NCI-H446 (cell line): ENCODE data around the gene SEMA7A.

Experiments
- DNase-seq, 2 experiments: peaks; one replicate each; lab custom pipeline; 2025; lab: John Stamatoyannopoulos, UW

Gene SEMA7A

GRCh38 chr15:74415966-74416916 lies 17.5 kb downstream of the SEMA7A start:
- no peak for DNase-seq

GRCh38 chr15:74414603-74415338 lies 19.0 kb downstream of the SEMA7A start:
- no peak for DNase-seq

GRCh38 chr15:74414081-74414580 lies 19.6 kb downstream of the SEMA7A start:
- no peak for DNase-seq

GRCh38 chr15:74413350-74414080 lies 20.2 kb downstream of the SEMA7A start:
- DNase-seq = no peak

GRCh38 chr15:74412159-74412558 lies 21.6 kb downstream of the SEMA7A start:
- DNase-seq = no peak

GRCh38 chr15:74411686-74412085 lies 22.1 kb downstream of the SEMA7A start:
- DNase-seq = no peak

GRCh38 chr15:74410502-74410901 lies 23.3 kb downstream of the SEMA7A start:
- DNase-seq = no peak

GRCh38 chr15:74409225-74409624 lies 24.5 kb downstream of the SEMA7A start:
- DNase-seq = no peak

- DNase-seq = no peak
Measured at GRCh38 chr15:74408815-74409214, 24.9 kb downstream of the SEMA7A start.

GRCh38 chr15:74408385-74408784 lies 25.4 kb downstream of the SEMA7A start:
- DNase-seq = no peak

- DNase-seq = no peak
Measured at GRCh38 chr15:74406992-74407705, 26.6 kb downstream of the SEMA7A start.

GRCh38 chr15:74406517-74406916 lies 27.2 kb downstream of the SEMA7A start:
- no peak for DNase-seq

- no peak for DNase-seq
Measured at GRCh38 chr15:74405823-74406222, 27.9 kb downstream of the SEMA7A start.

- no peak for DNase-seq
Measured at GRCh38 chr15:74403991-74404563, 29.7 kb downstream of the SEMA7A start.

GRCh38 chr15:74403588-74403919 lies 30.2 kb downstream of the SEMA7A start:
- no peak for DNase-seq

- DNase-seq = no peak
Measured at GRCh38 chr15:74402873-74403587, 30.7 kb downstream of the SEMA7A start.

- DNase-seq = no peak
Measured at GRCh38 chr15:74402337-74402841, 31.4 kb downstream of the SEMA7A start.

GRCh38 chr15:74400915-74401757 lies 32.6 kb downstream of the SEMA7A start:
- DNase-seq = no peak

GRCh38 chr15:74400313-74400860 lies 33.4 kb downstream of the SEMA7A start:
- DNase-seq = no peak
